GM10266 (cell line): ENCODE measurements around the gene GFI1B.

Experiments used
- DNase-seq: peaks from one replicate; pipeline ENCODE4 v3.0.0; 2012; ENCODE audit errors: extremely low spot score
- TF ChIP-seq, protein P1 (sequence below): IDR thresholded peaks from 2 replicates; pipeline ENCODE4 v1.5.1; 2012; ENCODE audit warnings: mild to moderate bottlenecking, low read depth; ENCODE audit not compliant: control insufficient read depth, insufficient read depth; ENCODE audit errors: missing control alignments

The GFI1B gene

DNA sequence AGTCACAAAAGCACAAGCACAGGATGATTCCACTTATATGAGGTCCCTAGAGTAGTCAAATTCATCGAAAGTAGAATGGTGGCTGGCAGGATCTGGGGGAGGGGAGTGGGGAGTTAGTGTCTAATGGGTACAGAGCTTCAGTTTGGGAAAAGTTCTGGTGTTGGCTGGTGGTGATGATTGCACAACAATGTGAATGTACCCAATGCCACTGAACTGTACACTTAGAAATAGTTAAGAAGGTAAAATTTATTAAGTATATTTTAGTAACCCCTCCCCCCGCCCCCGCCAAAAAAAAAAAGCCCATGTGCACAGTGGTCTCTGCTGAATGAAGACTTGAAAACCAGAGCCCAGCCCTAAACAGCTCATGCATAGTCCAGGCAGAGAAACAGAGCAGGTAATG is 27.5 kb downstream of the GFI1B start:
- TF ChIP-seq, protein P1, sequence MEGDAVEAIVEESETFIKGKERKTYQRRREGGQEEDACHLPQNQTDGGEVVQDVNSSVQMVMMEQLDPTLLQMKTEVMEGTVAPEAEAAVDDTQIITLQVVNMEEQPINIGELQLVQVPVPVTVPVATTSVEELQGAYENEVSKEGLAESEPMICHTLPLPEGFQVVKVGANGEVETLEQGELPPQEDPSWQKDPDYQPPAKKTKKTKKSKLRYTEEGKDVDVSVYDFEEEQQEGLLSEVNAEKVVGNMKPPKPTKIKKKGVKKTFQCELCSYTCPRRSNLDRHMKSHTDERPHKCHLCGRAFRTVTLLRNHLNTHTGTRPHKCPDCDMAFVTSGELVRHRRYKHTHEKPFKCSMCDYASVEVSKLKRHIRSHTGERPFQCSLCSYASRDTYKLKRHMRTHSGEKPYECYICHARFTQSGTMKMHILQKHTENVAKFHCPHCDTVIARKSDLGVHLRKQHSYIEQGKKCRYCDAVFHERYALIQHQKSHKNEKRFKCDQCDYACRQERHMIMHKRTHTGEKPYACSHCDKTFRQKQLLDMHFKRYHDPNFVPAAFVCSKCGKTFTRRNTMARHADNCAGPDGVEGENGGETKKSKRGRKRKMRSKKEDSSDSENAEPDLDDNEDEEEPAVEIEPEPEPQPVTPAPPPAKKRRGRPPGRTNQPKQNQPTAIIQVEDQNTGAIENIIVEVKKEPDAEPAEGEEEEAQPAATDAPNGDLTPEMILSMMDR: no peak
- DNase-seq: no peak

DNA sequence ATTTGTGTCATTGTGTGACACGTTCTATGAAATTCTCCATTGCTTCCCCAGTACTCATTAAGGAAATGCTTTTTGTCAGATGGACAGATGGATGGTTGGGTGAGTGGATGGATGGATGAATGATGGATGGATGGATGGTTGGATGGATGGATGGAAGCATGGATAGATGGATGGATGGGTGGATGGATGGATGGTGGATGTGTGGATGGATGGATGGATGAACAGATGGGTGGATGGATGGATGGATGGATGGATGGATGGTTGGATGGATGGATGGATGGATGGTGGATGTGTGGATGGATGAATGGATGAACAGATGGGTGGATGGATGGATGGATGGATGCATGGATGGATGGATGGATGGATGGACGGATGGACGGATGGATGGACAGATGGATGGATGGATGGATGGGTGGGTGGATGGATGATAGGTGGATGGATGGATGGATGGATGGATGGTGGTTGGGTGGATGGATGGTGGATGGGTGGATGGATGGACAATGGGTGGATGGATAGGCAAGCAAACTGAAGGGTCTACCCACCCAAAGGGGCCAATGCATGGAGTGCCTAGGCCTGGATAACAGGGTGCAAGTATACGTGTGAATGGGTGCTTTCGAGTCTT is 28.3 kb downstream of the GFI1B start:
- TF ChIP-seq, protein P1: no peak
- no peak for DNase-seq

DNA sequence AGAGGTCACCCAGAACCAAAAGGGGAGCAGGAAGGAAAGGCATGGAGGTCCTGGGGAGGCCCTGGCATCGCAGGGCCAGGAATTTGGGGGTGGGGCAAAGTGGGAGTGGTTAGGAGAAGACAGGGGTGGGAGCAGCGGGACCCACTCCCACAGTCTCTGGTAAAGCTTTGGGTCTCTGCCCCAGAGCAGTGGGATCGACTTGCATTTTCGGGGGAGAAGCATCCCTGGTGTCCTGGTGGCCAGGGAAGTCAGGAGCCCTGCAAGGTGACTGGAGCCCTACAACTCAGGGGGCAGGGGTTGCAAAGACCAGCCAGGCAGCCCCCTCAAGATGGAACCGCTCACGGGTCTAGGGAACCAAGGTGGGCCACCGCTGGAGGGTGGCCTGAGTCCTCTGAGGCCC is 29.9 kb downstream of the GFI1B start:
- no peak for DNase-seq
- TF ChIP-seq, protein P1: no peak

DNA sequence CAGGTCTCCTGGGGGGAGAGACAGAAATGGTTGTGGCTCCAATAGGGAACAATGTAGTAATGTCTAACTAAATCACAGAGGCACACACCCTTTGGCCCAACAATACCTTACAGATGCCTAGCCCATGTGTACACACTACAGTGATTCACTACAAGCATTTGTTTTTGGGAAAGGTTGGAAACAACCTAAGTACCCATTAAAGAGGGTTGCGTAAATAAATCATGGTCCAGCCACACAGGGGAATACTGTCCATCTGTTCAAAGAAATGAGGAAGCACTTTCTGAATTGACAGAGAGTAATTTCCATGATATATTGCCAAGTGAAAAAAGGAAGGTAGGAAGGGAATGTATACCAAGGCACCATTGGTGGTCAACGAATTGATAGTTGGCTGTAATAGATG is 30.3 kb downstream of the GFI1B start:
- TF ChIP-seq, protein P1: no peak
- no peak for DNase-seq

DNA sequence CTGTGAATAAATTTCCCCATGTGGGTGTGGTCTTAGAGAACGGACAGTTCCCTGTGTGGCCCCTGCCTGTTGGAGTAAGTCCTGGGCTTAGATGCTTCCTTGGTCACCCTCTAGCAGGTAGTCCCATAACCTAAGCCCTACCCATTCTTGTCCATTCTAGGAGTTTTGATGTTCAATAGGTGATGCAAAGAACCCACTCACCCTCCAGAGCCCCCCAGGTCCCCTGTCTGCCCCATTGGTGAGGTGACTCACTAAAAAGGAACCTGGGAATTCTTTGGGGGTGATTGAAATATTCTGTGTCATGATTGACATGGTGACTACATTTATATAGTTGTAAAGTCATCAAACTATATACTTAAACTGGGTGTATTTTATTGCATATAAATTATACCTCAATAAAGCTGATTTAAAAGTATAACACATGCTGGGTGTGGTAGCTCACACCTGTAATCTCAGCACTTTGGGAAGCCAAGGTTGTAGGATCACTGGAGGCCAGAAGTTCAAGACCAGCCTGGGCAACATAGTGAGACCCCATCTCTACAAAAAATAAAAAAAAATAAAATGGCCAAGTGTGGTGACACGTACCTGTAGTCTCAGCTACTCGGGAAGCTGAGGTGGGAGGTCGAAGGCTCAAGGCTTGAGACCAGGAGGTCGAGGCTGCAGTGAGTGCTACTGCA is 31.6 kb downstream of the GFI1B start:
- TF ChIP-seq, protein P1: no peak
- no peak for DNase-seq

DNA sequence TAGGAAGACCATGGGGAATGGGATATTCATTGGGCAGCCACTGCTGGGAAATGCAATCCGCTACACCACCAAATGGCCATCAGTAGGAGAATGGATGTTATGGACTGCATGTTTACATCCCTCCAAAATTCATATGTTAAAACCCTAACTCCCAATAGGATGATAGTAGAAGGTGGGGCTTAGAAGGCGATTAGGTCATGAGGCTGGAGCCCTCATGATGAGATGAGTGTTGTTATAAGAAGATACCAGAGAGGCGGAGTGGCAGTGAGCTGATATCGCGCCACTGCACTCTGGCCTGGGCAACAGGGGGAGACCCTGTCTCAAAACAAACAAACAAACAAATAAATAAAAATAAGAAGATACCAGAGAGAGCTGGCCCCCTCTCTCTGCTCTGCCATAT is 36.2 kb downstream of the GFI1B start:
- TF ChIP-seq, protein P1: no peak
- no peak for DNase-seq
